Neural progenitor cell (in vitro differentiated cells): Measurements from ENCODE around the gene LRR1. TPM values are rescaled to one million over a fixed set of nuclear protein-coding genes. Genes with fewer than 3 reads are reported as not detected.

Source experiments
- DNase-seq: peaks from one replicate; pipeline ENCODE4 v3.0.0-alpha.2; 2016; ENCODE audit warnings: low spot score
- H2AFZ ChIP-seq: fragments of 200-600 bp; sonication (generic); replicated peaks from 2 replicates; pipeline ENCODE4 v1.6.1; 2016; ENCODE audit warnings: antibody characterized with exemption
- H3F3A ChIP-seq: fragments of 200-600 bp; sonication (generic); 2 replicates; pipeline ENCODE4 v1.6.1; 2016; ENCODE audit warnings: antibody characterized with exemption, low read depth
- H3K27ac ChIP-seq: fragments of 200-600 bp; sonication (generic); 2 replicates; pipeline ENCODE4 v1.5.1; 2016; ENCODE audit warnings: mild to moderate bottlenecking
- H3K27me3 ChIP-seq: fragments of 200-600 bp; sonication (generic); 2 replicates; pipeline ENCODE4 v1.6.1; 2016; ENCODE audit warnings: mild to moderate bottlenecking, moderate library complexity
- H3K36me3 ChIP-seq: fragments of 200-600 bp; sonication (generic); 2 replicates; pipeline ENCODE4 v1.5.1; 2016
- H3K4me1 ChIP-seq: fragments of 200-600 bp; sonication (generic); 2 replicates; pipeline ENCODE4 v1.6.1; 2016; ENCODE audit warnings: mixed run types
- H3K4me2 ChIP-seq: fragments of 200-600 bp; sonication (generic); 2 replicates; pipeline ENCODE4 v1.6.1; 2016
- H3K4me3 ChIP-seq: fragments of 200-600 bp; sonication (generic); 2 replicates; pipeline ENCODE4 v1.5.1; 2016
- H3K79me2 ChIP-seq: fragments of 200-600 bp; sonication (generic); 2 replicates; pipeline ENCODE4 v1.6.1; 2016; ENCODE audit warnings: low read depth
- H3K9ac ChIP-seq: fragments of 200-600 bp; sonication (generic); 2 replicates; pipeline ENCODE4 v1.6.1; 2016
- H3K9me3 ChIP-seq: fragments of 200-600 bp; sonication (generic); 2 replicates; pipeline ENCODE4 v1.5.1; 2016; ENCODE audit warnings: low read depth
- H4K20me1 ChIP-seq: fragments of 200-600 bp; sonication (generic); 2 replicates; pipeline ENCODE4 v1.6.1; 2016; ENCODE audit warnings: low read depth
- H3K27ac Mint-ChIP-seq: 3 replicates; pipeline ENCODE4 v1.8.0; 2021; ENCODE audit warnings: mixed read lengths
- H3K27me3 Mint-ChIP-seq: 2 replicates; pipeline ENCODE4 v1.8.0; 2022; ENCODE audit warnings: low read depth, mild to moderate bottlenecking, inconsistent platforms, moderate library complexity, mixed read lengths; ENCODE audit not compliant: insufficient read depth
- H3K36me3 Mint-ChIP-seq: 3 replicates; pipeline ENCODE4 v1.8.0; 2021; ENCODE audit warnings: mixed read lengths
- H3K4me1 Mint-ChIP-seq: 3 replicates; pipeline ENCODE4 v1.8.0; 2021; ENCODE audit warnings: mixed read lengths
- H3K4me3 Mint-ChIP-seq: 3 replicates; pipeline ENCODE4 v1.8.0; 2021; ENCODE audit warnings: mild to moderate bottlenecking, moderate library complexity, mixed read lengths
- H3K9me3 Mint-ChIP-seq: 3 replicates; pipeline ENCODE4 v1.8.0; 2020; ENCODE audit warnings: mixed read lengths
- CTCF ChIP-seq: fragments of 200-600 bp; sonication (generic); IDR thresholded peaks from 2 replicates; pipeline ENCODE4 v1.5.1; 2017; ENCODE audit warnings: antibody characterized with exemption, mild to moderate bottlenecking
- EZH2 ChIP-seq: fragments of 200-600 bp; sonication (generic); IDR thresholded peaks from 2 replicates; pipeline ENCODE4 v1.6.1; 2017; ENCODE audit warnings: antibody characterized with exemption, mild to moderate bottlenecking, moderate library complexity
- EZH2phosphoT487 ChIP-seq: fragments of 200-600 bp; sonication (generic); IDR thresholded peaks from 2 replicates; pipeline ENCODE4 v1.6.1; 2017; ENCODE audit warnings: antibody characterized with exemption
- total RNA-seq: library from RNA; depleted of rRNA; stranded (reverse); fragments of >200 nt; gene quantifications from 2 replicates; pipeline ENCODE4 v1.2.3, GENCODE V29; 2015; ENCODE audit warnings: low replicate concordance

Gene LRR1
- total RNA-seq, 1 donor from 2014 or later: 35.2 TPM

GRCh38 chr14:49553892-49554291 lies 44.8 kb upstream of the LRR1 start:
- no peaks in the 10 kb centered on the region for H3K79me2 ChIP-seq
- H2AFZ ChIP-seq: no peak overlapping the region
- Mint-ChIP-seq H3K9me3 (no peaks in the 10 kb centered on the region), H3K4me1 (peaks cover 25% of the 10 kb centered on the region), H3K36me3 (no peaks in the 10 kb centered on the region), H3K4me3 (no peak overlapping the region), H3K27ac (no peak overlapping the region), H3K27me3 (no peaks in the 10 kb centered on the region)
- peaks cover 15% of the 10 kb centered on the region for H3K4me1 ChIP-seq
- no peaks in the 10 kb centered on the region for H3F3A ChIP-seq
- H3K36me3 ChIP-seq: no peaks in the 10 kb centered on the region
- H4K20me1 ChIP-seq: no peaks in the 10 kb centered on the region
- TF ChIP-seq EZH2phosphoT487: no peak
- TF ChIP-seq CTCF: no peak
- no peak for TF ChIP-seq EZH2
- no peak overlapping the region for H3K4me3 ChIP-seq
- H3K27me3 ChIP-seq: no peaks in the 10 kb centered on the region
- H3K9ac ChIP-seq: no peak overlapping the region
- H3K4me2 ChIP-seq: no peak overlapping the region
- DNase-seq: no peak
- no peaks in the 10 kb centered on the region for H3K9me3 ChIP-seq
- no peak overlapping the region for H3K27ac ChIP-seq

DNA sequence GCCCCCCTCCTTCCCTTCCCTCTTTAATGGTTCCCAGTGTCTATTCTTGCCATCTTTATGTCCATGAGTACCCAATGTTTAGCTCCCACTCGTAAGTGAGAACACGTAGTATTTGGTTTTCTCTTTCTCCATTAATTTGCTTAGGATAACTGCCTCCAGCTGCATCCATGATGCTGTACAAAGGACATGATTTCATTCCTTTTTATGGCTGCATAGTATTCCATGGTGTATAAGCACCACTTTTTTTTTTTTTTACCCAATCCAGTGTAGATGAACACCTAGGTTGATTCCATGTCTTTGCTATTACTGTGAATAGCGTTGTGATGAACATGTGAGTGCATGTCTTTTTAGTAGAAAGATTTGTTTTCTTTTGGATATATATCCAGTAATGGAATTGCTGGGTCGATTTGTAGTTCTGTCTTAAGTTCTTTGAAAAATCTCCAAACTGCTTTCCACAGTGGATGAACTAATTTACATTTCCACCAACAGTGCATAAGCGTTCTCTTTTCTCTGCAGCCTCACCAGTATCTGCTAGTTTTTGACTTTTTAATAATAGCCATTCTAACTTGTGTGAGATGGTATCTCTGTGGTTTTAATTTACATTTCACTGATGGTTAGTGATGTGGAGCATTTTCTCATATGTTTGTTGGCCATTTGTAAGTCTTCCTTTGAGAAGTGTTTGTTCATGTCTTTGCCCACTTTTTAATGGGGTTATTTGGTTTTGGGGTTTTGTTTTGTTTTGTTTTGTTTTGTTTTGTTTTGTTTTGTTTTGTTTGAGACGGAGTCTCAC lies 38.6 kb upstream of the LRR1 start:
- Mint-ChIP-seq H3K4me1 (peaks cover 3% of the 10 kb centered on the region), H3K9me3 (peaks cover 4% of the 10 kb centered on the region), H3K27me3 (peaks cover 2% of the 10 kb centered on the region), H3K36me3 (peaks cover 2% of the 10 kb centered on the region), H3K27ac (no peak overlapping the region), H3K4me3 (no peak overlapping the region)
- H3K4me2 ChIP-seq: no peak overlapping the region
- no peak overlapping the region for H3K4me3 ChIP-seq
- TF ChIP-seq EZH2 (no peak), CTCF (no peak), EZH2phosphoT487 (no peak)
- no peak overlapping the region for H3K9ac ChIP-seq
- H3K27ac ChIP-seq: no peak overlapping the region
- H3K36me3 ChIP-seq: no peaks in the 10 kb centered on the region
- H2AFZ ChIP-seq: no peak overlapping the region
- H3F3A ChIP-seq: no peaks in the 10 kb centered on the region
- H3K9me3 ChIP-seq: no peaks in the 10 kb centered on the region
- DNase-seq: no peak
- H4K20me1 ChIP-seq: no peaks in the 10 kb centered on the region
- no peaks in the 10 kb centered on the region for H3K4me1 ChIP-seq
- H3K27me3 ChIP-seq: no peaks in the 10 kb centered on the region
- no peaks in the 10 kb centered on the region for H3K79me2 ChIP-seq

- Mint-ChIP-seq H3K27ac (no peak overlapping the region), H3K4me3 (no peak overlapping the region), H3K36me3 (peaks cover 8% of the 10 kb centered on the region), H3K27me3 (no peaks in the 10 kb centered on the region), H3K4me1 (no peaks in the 10 kb centered on the region), H3K9me3 (peaks cover 4% of the 10 kb centered on the region)
- H3K4me1 ChIP-seq: no peaks in the 10 kb centered on the region
- H3K4me3 ChIP-seq: no peak overlapping the region
- H4K20me1 ChIP-seq: no peaks in the 10 kb centered on the region
- TF ChIP-seq EZH2phosphoT487 (no peak), CTCF (no peak), EZH2 (no peak)
- no peaks in the 10 kb centered on the region for H3K79me2 ChIP-seq
- no peak overlapping the region for H3K9ac ChIP-seq
- no peaks in the 10 kb centered on the region for H3K9me3 ChIP-seq
- H3K4me2 ChIP-seq: no peak overlapping the region
- H3F3A ChIP-seq: no peaks in the 10 kb centered on the region
- H3K27ac ChIP-seq: no peak overlapping the region
- no peaks in the 10 kb centered on the region for H3K27me3 ChIP-seq
- H2AFZ ChIP-seq: no peak overlapping the region
- H3K36me3 ChIP-seq: no peaks in the 10 kb centered on the region
- no peak for DNase-seq
These were observed 32.0 kb upstream of the LRR1 start for GRCh38 chr14:49566714-49567113.
